Hematopoietic multipotent progenitor cell (in vitro differentiated cells): ENCODE data around the gene BDP1. TPM values are rescaled to one million over a fixed set of nuclear protein-coding genes. Genes with fewer than 3 reads are reported as not detected.
"Not testable (repeated sequence)": the region's sequence is repeated elsewhere in the genome, so short reads cannot be mapped to it uniquely, and the experiment has no call there.

Source experiments
- DNase-seq, 3 donors: peaks; one replicate each; pipeline ENCODE4 v3.0.0-alpha.2; 2011 to 2015; ENCODE audit warnings: low read depth in 2 of 3, low spot score in 2 of 3
- small RNA-seq: library from RNA; depleted of rRNA; stranded (forward); fragments of <200 nt; gene quantifications from one replicate; pipeline ENCODE3, GENCODE V24; 2012
- total RNA-seq: library from RNA; depleted of rRNA; stranded (reverse); fragments of >200 nt; gene quantifications from one replicate; pipeline ENCODE4 v1.2.3, GENCODE V29; 2012

BDP1 gene
- total RNA-seq, 1 donor: 12.4 TPM

DNA sequence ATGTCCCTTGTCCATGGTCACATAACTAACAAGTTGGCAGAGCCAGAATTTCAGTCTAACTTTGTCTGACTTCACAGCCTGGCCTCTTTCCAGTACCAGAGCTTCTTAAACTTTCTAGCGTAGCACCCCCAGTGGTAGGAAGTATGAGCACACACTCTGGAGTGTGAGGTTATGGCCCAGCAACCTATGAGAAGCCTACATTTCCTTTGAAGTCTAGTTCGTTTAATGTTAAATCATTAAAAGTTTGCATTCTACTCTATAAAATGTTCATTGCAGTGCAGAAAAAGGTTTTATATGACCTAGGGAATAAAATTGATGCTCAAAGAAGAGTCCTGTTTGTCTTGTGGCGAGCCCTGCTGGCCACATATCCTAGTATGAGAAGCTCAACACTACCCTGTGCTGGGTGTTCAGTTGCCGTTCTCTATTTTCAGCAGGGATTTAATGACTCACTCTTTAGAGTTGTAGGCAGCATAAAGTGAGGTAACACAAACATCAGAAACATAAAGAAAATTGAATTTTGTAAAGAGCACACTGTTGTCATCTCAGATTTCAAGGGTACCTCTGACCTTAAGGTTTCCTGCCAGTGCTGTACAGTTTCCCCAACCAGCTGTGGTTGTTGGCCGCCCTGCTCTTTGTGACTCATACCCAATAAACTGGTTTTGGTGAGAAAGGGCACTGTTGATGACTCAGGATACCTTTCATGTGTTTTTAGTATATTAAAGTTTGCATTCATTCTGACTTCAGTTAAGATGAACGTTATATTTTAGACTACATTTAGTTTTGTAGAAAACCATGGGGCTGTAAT, 146.0 kb downstream of the BDP1 start:
- peak; percentile 26 to 66 (median 45) for DNase-seq

- DNase-seq: not testable (repeated sequence)
These were observed 154.5 kb downstream of the BDP1 start for GRCh38 chr5:71609916-71610315.

DNA sequence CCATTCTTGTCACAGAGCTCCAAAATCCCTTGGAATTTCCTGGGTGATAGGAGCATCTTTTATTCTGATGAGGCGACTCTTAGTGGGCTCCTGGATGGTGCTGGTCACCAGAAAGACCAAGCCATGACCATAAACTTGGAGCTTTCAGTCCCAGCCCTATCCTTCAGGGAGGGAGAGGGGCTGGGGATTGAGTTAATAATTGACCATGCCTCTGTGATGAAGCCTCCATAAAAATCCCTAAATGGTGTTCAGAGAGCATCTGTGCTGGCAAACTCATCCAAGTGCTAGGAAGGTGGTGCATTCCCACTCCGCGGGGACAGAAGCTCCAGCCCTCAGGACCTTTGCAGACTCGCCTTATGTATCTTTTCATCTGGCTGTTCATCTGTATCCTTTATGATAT, 160.4 kb downstream of the BDP1 start:
- DNase-seq: no peak

Small RNA genes lying within 50 kb of the gene (small RNA-seq; reads per million reads assigned to genes)
- gene HMGN1P12: not detected

Other genes with a start within 250 kb of the BDP1 start
- 20.2 TPM for gene MCCC2, start 131.7 kb downstream of the BDP1 start, total RNA-seq